DOHH2 (cell line): ENCODE measurements around the gene CYP26C1.

ENCODE experiments used
- H3F3A ChIP-seq: fragments of 200-600 bp; sonication (generic), shearing (Covaris generic); 2 replicates; pipeline ENCODE4 v1.6.0; 2016; ENCODE audit warnings: antibody characterized with exemption, mild to moderate bottlenecking; ENCODE audit not compliant: control insufficient read depth, insufficient read depth
- H3K27ac ChIP-seq: fragments of 200-600 bp; sonication (generic); 2 replicates; pipeline ENCODE4 v1.5.1; 2014; ENCODE audit warnings: low read depth, mild to moderate bottlenecking, low read length, moderate library complexity
- H3K27me3 ChIP-seq: fragments of 200-600 bp; sonication (generic); 2 replicates; pipeline ENCODE4 v1.6.1; 2014; ENCODE audit warnings: mild to moderate bottlenecking, low read length, mixed read lengths; ENCODE audit not compliant: control insufficient read depth
- H3K36me3 ChIP-seq: fragments of 200-600 bp; sonication (generic); 2 replicates; pipeline ENCODE4 v1.6.1; 2014; ENCODE audit warnings: mild to moderate bottlenecking, low read length, moderate library complexity, mixed read lengths; ENCODE audit not compliant: control insufficient read depth
- H3K4me1 ChIP-seq: fragments of 200-600 bp; sonication (generic); 2 replicates; pipeline ENCODE4 v1.6.1; 2014; ENCODE audit warnings: mild to moderate bottlenecking, low read length, mixed read lengths; ENCODE audit not compliant: control insufficient read depth
- H3K4me2 ChIP-seq: fragments of 200-600 bp; sonication (generic); 2 replicates; pipeline ENCODE4 v1.6.0; 2014; ENCODE audit warnings: mild to moderate bottlenecking, low read length, moderate library complexity
- H3K4me3 ChIP-seq: fragments of 200-600 bp; sonication (generic); 2 replicates; pipeline ENCODE4 v1.5.1; 2014; ENCODE audit warnings: mild to moderate bottlenecking, low read length, mixed read lengths
- H3K79me2 ChIP-seq: fragments of 200-600 bp; sonication (generic); 2 replicates; pipeline ENCODE4 v1.6.1; 2014; ENCODE audit warnings: mild to moderate bottlenecking, low read length, mixed read lengths; ENCODE audit not compliant: control insufficient read depth
- H3K9me2 ChIP-seq: fragments of 200-600 bp; sonication (generic); replicated peaks from 2 replicates; pipeline ENCODE4 v1.6.1; 2014; ENCODE audit warnings: mild to moderate bottlenecking, low read length, mixed read lengths; ENCODE audit not compliant: control insufficient read depth
- H3K9me3 ChIP-seq: fragments of 200-600 bp; sonication (generic); 2 replicates; pipeline ENCODE4 v1.6.1; 2014; ENCODE audit warnings: antibody characterized with exemption, low read length, mixed read lengths; ENCODE audit not compliant: control insufficient read depth, insufficient read depth
- H4K20me1 ChIP-seq: fragments of 200-600 bp; sonication (generic); 2 replicates; pipeline ENCODE4 v1.6.0; 2014; ENCODE audit warnings: low read depth, mild to moderate bottlenecking, antibody characterized with exemption, low read length, moderate library complexity; ENCODE audit not compliant: control insufficient read depth, insufficient read depth
- EZH2phosphoT487 ChIP-seq: fragments of 200-600 bp; sonication (generic); IDR thresholded peaks from 2 replicates; pipeline ENCODE4 v1.6.1; 2017; ENCODE audit warnings: borderline replicate concordance, mild to moderate bottlenecking, antibody characterized with exemption, low read length, moderate library complexity, mixed read lengths
- TF ChIP-seq, protein P1 (sequence below): fragments of 200-600 bp; sonication (generic); IDR thresholded peaks from one replicate; pipeline ENCODE4 v1.5.1; 2014; ENCODE audit warnings: antibody characterized with exemption, mild to moderate bottlenecking, low read depth, low read length; ENCODE audit not compliant: poor library complexity, severe bottlenecking

The CYP26C1 gene

DNA sequence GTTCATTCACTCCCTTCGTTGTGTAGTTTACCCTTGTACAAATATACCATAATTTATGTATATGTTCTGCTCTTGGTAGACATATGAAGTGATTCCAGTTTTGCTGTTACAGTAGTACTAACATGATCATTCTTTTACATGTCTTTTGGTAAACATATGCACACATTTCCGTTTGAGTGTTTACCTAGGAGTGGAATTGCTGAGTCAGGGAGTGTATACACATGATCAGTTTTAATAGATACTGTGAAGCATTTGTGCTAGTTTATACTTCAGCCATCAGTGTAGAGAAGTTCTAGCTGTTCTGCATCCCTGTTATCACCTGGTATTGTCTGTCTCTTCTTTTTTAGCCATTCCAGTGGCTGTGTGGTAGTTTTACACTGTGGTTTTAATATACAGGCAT lies 34.5 kb upstream of the CYP26C1 start:
- Histone ChIP-seq H3K36me3 (no peaks in the 10 kb centered on the region), H3K9me3 (no peaks in the 10 kb centered on the region), H3K4me1 (no peaks in the 10 kb centered on the region), H3K27ac (no peak overlapping the region), H3K4me3 (no peak overlapping the region), H3K4me2 (no peak overlapping the region), H3F3A (no peaks in the 10 kb centered on the region), H4K20me1 (no peaks in the 10 kb centered on the region), H3K9me2 (no peaks in the 10 kb centered on the region), H3K27me3 (no peaks in the 10 kb centered on the region), H3K79me2 (no peaks in the 10 kb centered on the region)
- no peak for TF ChIP-seq EZH2phosphoT487
- TF ChIP-seq, protein P1, sequence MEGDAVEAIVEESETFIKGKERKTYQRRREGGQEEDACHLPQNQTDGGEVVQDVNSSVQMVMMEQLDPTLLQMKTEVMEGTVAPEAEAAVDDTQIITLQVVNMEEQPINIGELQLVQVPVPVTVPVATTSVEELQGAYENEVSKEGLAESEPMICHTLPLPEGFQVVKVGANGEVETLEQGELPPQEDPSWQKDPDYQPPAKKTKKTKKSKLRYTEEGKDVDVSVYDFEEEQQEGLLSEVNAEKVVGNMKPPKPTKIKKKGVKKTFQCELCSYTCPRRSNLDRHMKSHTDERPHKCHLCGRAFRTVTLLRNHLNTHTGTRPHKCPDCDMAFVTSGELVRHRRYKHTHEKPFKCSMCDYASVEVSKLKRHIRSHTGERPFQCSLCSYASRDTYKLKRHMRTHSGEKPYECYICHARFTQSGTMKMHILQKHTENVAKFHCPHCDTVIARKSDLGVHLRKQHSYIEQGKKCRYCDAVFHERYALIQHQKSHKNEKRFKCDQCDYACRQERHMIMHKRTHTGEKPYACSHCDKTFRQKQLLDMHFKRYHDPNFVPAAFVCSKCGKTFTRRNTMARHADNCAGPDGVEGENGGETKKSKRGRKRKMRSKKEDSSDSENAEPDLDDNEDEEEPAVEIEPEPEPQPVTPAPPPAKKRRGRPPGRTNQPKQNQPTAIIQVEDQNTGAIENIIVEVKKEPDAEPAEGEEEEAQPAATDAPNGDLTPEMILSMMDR, result no peak

DNA sequence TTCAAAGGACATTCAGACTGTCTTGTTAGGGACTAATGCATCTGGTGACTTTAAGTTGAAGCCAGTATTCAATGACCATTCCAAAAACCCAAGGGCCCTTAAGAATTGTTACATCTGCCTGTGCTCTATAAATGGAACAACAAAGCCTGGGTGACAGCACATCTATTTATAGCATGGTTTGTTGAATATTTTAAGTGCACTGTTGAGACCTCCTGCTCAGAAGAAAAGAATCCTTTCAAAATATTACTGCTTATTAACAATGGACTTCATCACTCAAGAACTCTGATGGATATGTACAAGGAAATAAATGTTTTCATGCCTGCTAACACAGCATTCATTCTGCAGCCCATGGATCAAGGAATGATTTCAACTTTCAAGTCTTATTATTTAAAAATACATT lies 33.1 kb upstream of the CYP26C1 start:
- Histone ChIP-seq H3K79me2 (no peaks in the 10 kb centered on the region), H3K36me3 (no peaks in the 10 kb centered on the region), H3K4me1 (no peaks in the 10 kb centered on the region), H3K9me2 (no peaks in the 10 kb centered on the region), H3K9me3 (no peaks in the 10 kb centered on the region), H3K27ac (no peak overlapping the region), H3K4me2 (no peak overlapping the region), H3K4me3 (no peak overlapping the region), H3F3A (no peaks in the 10 kb centered on the region), H3K27me3 (no peaks in the 10 kb centered on the region), H4K20me1 (no peaks in the 10 kb centered on the region)
- TF ChIP-seq, protein P1, result no peak
- no peak for TF ChIP-seq EZH2phosphoT487

DNA sequence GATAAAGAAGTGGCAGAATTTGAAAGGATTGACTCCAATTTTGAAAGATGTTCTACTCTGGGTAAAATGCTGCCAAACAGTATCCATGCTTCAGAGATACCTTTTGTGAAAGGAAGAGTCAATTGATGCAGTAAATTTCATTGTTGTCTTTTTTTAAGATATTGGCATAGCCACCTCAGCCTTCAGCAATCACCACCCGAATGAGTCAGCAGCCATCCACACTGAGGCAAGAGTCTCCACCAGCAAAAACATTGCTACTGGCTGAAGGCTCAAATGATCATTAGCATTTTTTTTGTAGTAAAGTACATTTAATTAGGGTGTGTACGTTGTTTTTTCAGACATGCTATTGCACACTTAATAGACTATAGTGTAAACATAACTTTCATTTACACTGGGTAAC lies 31.7 kb upstream of the CYP26C1 start:
- Histone ChIP-seq H3K27me3 (no peaks in the 10 kb centered on the region), H3K4me3 (no peak overlapping the region), H3K36me3 (no peaks in the 10 kb centered on the region), H4K20me1 (no peaks in the 10 kb centered on the region), H3F3A (no peaks in the 10 kb centered on the region), H3K4me2 (no peak overlapping the region), H3K9me2 (no peaks in the 10 kb centered on the region), H3K79me2 (no peaks in the 10 kb centered on the region), H3K27ac (no peak overlapping the region), H3K4me1 (no peaks in the 10 kb centered on the region), H3K9me3 (no peaks in the 10 kb centered on the region)
- TF ChIP-seq, protein P1, result no peak
- TF ChIP-seq EZH2phosphoT487, result no peak

DNA sequence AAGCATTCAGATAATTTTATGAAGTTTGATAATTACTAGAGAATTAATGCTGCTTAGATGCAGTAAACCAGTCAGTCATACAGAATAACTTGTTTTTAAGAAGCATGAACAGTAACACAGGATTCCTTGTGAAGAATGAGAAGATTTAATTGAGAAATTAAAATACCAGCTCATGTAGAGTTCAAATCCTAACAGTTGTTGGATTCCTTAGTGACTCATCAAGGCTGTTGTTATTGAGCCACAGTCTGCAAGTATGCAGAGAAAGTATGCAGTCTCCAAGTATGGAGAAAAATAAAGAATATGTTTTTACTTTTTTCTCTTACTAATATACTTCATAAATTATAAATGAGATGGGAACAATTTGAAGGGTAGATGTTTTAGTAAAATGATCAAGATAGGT lies 30.2 kb upstream of the CYP26C1 start:
- Histone ChIP-seq H3K4me3 (no peak overlapping the region), H3K4me2 (no peak overlapping the region), H3K27ac (no peak overlapping the region), H3K4me1 (no peaks in the 10 kb centered on the region), H3F3A (no peaks in the 10 kb centered on the region), H3K9me3 (no peaks in the 10 kb centered on the region), H3K79me2 (no peaks in the 10 kb centered on the region), H3K36me3 (no peaks in the 10 kb centered on the region), H4K20me1 (no peaks in the 10 kb centered on the region), H3K9me2 (no peaks in the 10 kb centered on the region), H3K27me3 (no peaks in the 10 kb centered on the region)
- TF ChIP-seq, protein P1, result no peak
- no peak for TF ChIP-seq EZH2phosphoT487
